CD14-positive monocyte (primary cell): ENCODE measurements around the gene RAB3A. TPM values are rescaled to one million over a fixed set of nuclear protein-coding genes. Genes with fewer than 3 reads are reported as not detected.

Source experiments
- DNase-seq, 3 donors: peaks; one replicate each; pipeline ENCODE4 v3.0.0-alpha.2; 2011 to 2022
- H2AFZ ChIP-seq: 2 replicates; pipeline ENCODE4 v1.6.0; 2012; ENCODE audit warnings: mild to moderate bottlenecking, low read depth, low read length, inconsistent platforms; ENCODE audit not compliant: insufficient read depth, poor library complexity, severe bottlenecking
- H3K27ac ChIP-seq, 2 donors: 1 replicate in 1 of 2; 2 replicates in 1 of 2; pipeline ENCODE4 v1.5.1; 2012 to 2013; ENCODE audit warnings: low read length in 2 of 2, control low read depth in 1 of 2, inconsistent platforms in 1 of 2, low read depth in 1 of 2, mild to moderate bottlenecking in 1 of 2
- H3K27me3 ChIP-seq, 2 donors: one replicate each; pipeline versions ENCODE4 v1.6.0 to v1.6.1; 2011 to 2013; ENCODE audit warnings: low read length in 2 of 2; ENCODE audit not compliant: control insufficient read depth in 2 of 2, insufficient read depth in 2 of 2
- H3K36me3 ChIP-seq, 2 donors: replicated peaks in 1 of 2; 1 replicate in 1 of 2; 2 replicates in 1 of 2; pipeline versions ENCODE4 v1.5.1 to v1.6.1; 2012 to 2013; ENCODE audit warnings: low read length in 2 of 2, control low read depth in 1 of 2, inconsistent platforms in 1 of 2, mild to moderate bottlenecking in 1 of 2; ENCODE audit not compliant: insufficient read depth in 2 of 2, control insufficient read depth in 1 of 2
- H3K4me1 ChIP-seq, 2 donors: 1 replicate in 1 of 2; 2 replicates in 1 of 2; pipeline versions ENCODE4 v1.5.1 to v1.6.1; 2012 to 2013; ENCODE audit warnings: low read length in 2 of 2, control low read depth in 1 of 2, inconsistent platforms in 1 of 2, mild to moderate bottlenecking in 1 of 2, moderate library complexity in 1 of 2; ENCODE audit not compliant: insufficient read depth in 2 of 2, control insufficient read depth in 1 of 2
- H3K4me2 ChIP-seq: replicated peaks from 2 replicates; pipeline ENCODE3; 2012; ENCODE audit warnings: low read length, moderate library complexity, mild to moderate bottlenecking; ENCODE audit not compliant: poor library complexity, severe bottlenecking; ENCODE audit errors: extremely low read depth
- H3K4me3 ChIP-seq, 3 experiments: fragments of 200-600 bp in 1 of 3; sonication (generic) in 1 of 3; replicated peaks in 1 of 3; 1 replicate in 2 of 3; 2 replicates in 1 of 3; pipeline ENCODE4 v1.5.1; 2011 to 2013; ENCODE audit warnings: low read length in 3 of 3, mild to moderate bottlenecking in 3 of 3, control low read depth in 2 of 3, low read depth in 2 of 3, inconsistent platforms in 1 of 3, moderate library complexity in 1 of 3
- H3K79me2 ChIP-seq: 2 replicates; pipeline ENCODE4 v1.6.0; 2012; ENCODE audit warnings: mild to moderate bottlenecking, control low read depth, inconsistent platforms, low read length, moderate library complexity; ENCODE audit not compliant: insufficient read depth
- H3K9ac ChIP-seq: 2 replicates; pipeline ENCODE4 v1.6.0; 2017; ENCODE audit warnings: low read length, mild to moderate bottlenecking; ENCODE audit not compliant: insufficient read depth, poor library complexity, severe bottlenecking
- H3K9me3 ChIP-seq, 2 donors: replicated peaks in 1 of 2; 1 replicate in 1 of 2; 2 replicates in 1 of 2; pipeline versions ENCODE4 v1.5.1 to v1.6.1; 2012 to 2013; ENCODE audit warnings: low read length in 2 of 2, control low read depth in 1 of 2; ENCODE audit not compliant: control insufficient read depth in 1 of 2, insufficient read depth in 1 of 2
- H4K20me1 ChIP-seq: 2 replicates; pipeline ENCODE4 v1.6.0; 2012; ENCODE audit warnings: mild to moderate bottlenecking, low read length, control low read depth, moderate library complexity; ENCODE audit not compliant: insufficient read depth
- H3K27ac Mint-ChIP-seq, 7 donors: one replicate each; pipeline ENCODE4 v1.8.0; 2020; ENCODE audit warnings: mild to moderate bottlenecking in 7 of 7, mixed read lengths in 7 of 7, moderate library complexity in 6 of 7, inconsistent platforms in 2 of 7
- H3K27me3 Mint-ChIP-seq, 3 donors: one replicate each; pipeline ENCODE4 v1.8.0; 2021 to 2022; ENCODE audit warnings: low read depth in 3 of 3, mild to moderate bottlenecking in 3 of 3, mixed read lengths in 3 of 3, moderate library complexity in 3 of 3, inconsistent platforms in 1 of 3
- H3K36me3 Mint-ChIP-seq, 2 donors: one replicate each; pipeline ENCODE4 v1.8.0; 2020; ENCODE audit warnings: mixed read lengths in 2 of 2, inconsistent platforms in 1 of 2, mild to moderate bottlenecking in 1 of 2
- H3K4me1 Mint-ChIP-seq: one replicate; pipeline ENCODE4 v1.8.0; 2020; ENCODE audit warnings: mild to moderate bottlenecking, mixed read lengths
- H3K4me3 Mint-ChIP-seq, 2 donors: one replicate each; pipeline ENCODE4 v1.8.0; 2020; ENCODE audit warnings: mild to moderate bottlenecking in 2 of 2, mixed read lengths in 2 of 2, moderate library complexity in 1 of 2
- H3K9me3 Mint-ChIP-seq, 7 donors: one replicate each; pipeline ENCODE4 v1.8.0; 2020 to 2022; ENCODE audit warnings: mixed read lengths in 7 of 7, mild to moderate bottlenecking in 6 of 7, moderate library complexity in 6 of 7, inconsistent platforms in 2 of 7
- CTCF ChIP-seq: fragments of 200-600 bp; IDR thresholded peaks from one replicate; pipeline ENCODE4 v1.8.0; 2022; ENCODE audit warnings: antibody characterized with exemption, mild to moderate bottlenecking
- WGBS: methylation state at CpG from one replicate; pipeline ENCODE4 v1.1.5; 2013; ENCODE audit warnings: missing lambda C conversion rate; ENCODE audit not compliant: insufficient coverage; 5-methylcytosine and 5-hydroxymethylcytosine counted together
- intact Hi-C, 2 donors: fragments of 100-400 bp; cut with micrococcal nuclease; formaldehyde crosslinking; loops; one replicate each; pipeline versions ENCODE4 v1.15.0 to v1.15.1; 2023
- polyA plus RNA-seq, 3 donors: library from polyadenylated mRNA; depleted of rRNA in 1 of 3; unstranded in 2 of 3; stranded (reverse) in 1 of 3; fragments of 300-500 nt in 2 of 3; fragments of >200 nt in 1 of 3; fragmentation: Illumina TruSeq in 2 of 3; gene quantifications; 1 replicate in 2 of 3; 2 replicates in 1 of 3; pipeline ENCODE4 v1.2.3, GENCODE V29; 2012 to 2021

The RAB3A gene
- polyA plus RNA-seq, 3 donors, result 0.55 to 8.7 (median 0.56) TPM

- Histone ChIP-seq H3K27ac (peak overlapping the region; percentile 99), H3K9ac (peak overlapping the region; percentile 96), H3K4me3 (peak overlapping the region in 2 of 3 experiments; percentile 41 to 100), H3K36me3 (peaks cover 15 to 21% of the 10 kb centered on the region in 2 donors), H3K9me3 (no peaks in the 10 kb centered on the region), H3K79me2 (peaks cover 27% of the 10 kb centered on the region), H3K27me3 (no peaks in the 10 kb centered on the region), H3K4me1 (peaks cover 57 to 62% of the 10 kb centered on the region in 2 donors), H3K4me2 (peak overlapping the region; percentile 76), H4K20me1 (peaks cover 4% of the 10 kb centered on the region), H2AFZ (no peak overlapping the region)
- peaks cover 0 to 2% (median 0%) of the 10 kb centered on the region in 7 donors for H3K9me3 Mint-ChIP-seq
- peaks cover 24 to 36% of the 10 kb centered on the region in 2 donors for H3K36me3 Mint-ChIP-seq
- peak overlapping the region; percentile 62 to 63 for H3K4me3 Mint-ChIP-seq
- peaks cover 51% of the 10 kb centered on the region for H3K4me1 Mint-ChIP-seq
- WGBS, result 95% methylated on average over 61 of the region's 66 CpGs
- H3K27me3 Mint-ChIP-seq, result peaks cover 0 to 1% (median 0%) of the 10 kb centered on the region in 3 donors
- no peak for TF ChIP-seq CTCF
- H3K27ac Mint-ChIP-seq, result peak overlapping the region; percentile 84 to 100 (median 100)
- no peak for DNase-seq
- intact Hi-C loops, result loop anchor here in 1 of 2 donors (5.0 kb wide), 1 partner anchor 57 kb away; no protein-coding TSS in a partner anchor
Observed at GRCh38 chr19:18168673-18169381, 35.0 kb downstream of the RAB3A start.

- peak overlapping the region; percentile 62 to 63 for H3K4me3 Mint-ChIP-seq
Observed at GRCh38 chr19:18167975-18168645, 35.7 kb downstream of the RAB3A start.

More at GRCh38 chr19:18167975-18168645, 35.7 kb downstream of the RAB3A start:
- Mint-ChIP-seq H3K36me3 (peaks cover 29 to 42% of the 10 kb centered on the region in 2 donors), H3K9me3 (peaks cover 0 to 2% (median 0%) of the 10 kb centered on the region in 7 donors), H3K27me3 (peaks cover 0 to 1% (median 0%) of the 10 kb centered on the region in 3 donors), H3K4me1 (peaks cover 48% of the 10 kb centered on the region), H3K27ac (peak overlapping the region; percentile 59 to 100 (median 90))
- peak overlapping the region in 2 of 3 experiments; percentile 8 to 100 for H3K4me3 ChIP-seq
- H3K36me3 ChIP-seq, result peaks cover 19 to 27% of the 10 kb centered on the region in 2 donors
- H3K79me2 ChIP-seq, result peaks cover 25% of the 10 kb centered on the region
- H3K9me3 ChIP-seq, result no peaks in the 10 kb centered on the region
- peak; percentile 68 to 79 (median 68) for DNase-seq
- peaks cover 52 to 57% of the 10 kb centered on the region in 2 donors for H3K4me1 ChIP-seq
- no peaks in the 10 kb centered on the region for H4K20me1 ChIP-seq
- peak; percentile 91 for TF ChIP-seq CTCF
- H3K4me2 ChIP-seq, result peak overlapping the region; percentile 76
- no peak overlapping the region for H2AFZ ChIP-seq
- H3K27me3 ChIP-seq, result no peaks in the 10 kb centered on the region
- no peak overlapping the region for H3K9ac ChIP-seq
- 83% methylated on average over 8 of the region's 14 CpGs for WGBS
- H3K27ac ChIP-seq, result peak overlapping the region; percentile 99
- intact Hi-C loops, result loop anchor here in 1 of 2 donors (5.0 kb wide), 1 partner anchor 56 kb away; no protein-coding TSS in a partner anchor
